GF-D8 (cell line): ENCODE data around the gene PPIL1.
A peak's percentile ranks its signal among the peaks of the same experiment; 100 is the strongest.
"Not testable (repeated sequence)": the region's sequence is repeated elsewhere in the genome, so short reads cannot be mapped to it uniquely, and the experiment has no call there.

Source experiments
- DNase-seq: peaks from one replicate; lab custom pipeline; 2025; lab: John Stamatoyannopoulos, UW

The PPIL1 gene

DNA sequence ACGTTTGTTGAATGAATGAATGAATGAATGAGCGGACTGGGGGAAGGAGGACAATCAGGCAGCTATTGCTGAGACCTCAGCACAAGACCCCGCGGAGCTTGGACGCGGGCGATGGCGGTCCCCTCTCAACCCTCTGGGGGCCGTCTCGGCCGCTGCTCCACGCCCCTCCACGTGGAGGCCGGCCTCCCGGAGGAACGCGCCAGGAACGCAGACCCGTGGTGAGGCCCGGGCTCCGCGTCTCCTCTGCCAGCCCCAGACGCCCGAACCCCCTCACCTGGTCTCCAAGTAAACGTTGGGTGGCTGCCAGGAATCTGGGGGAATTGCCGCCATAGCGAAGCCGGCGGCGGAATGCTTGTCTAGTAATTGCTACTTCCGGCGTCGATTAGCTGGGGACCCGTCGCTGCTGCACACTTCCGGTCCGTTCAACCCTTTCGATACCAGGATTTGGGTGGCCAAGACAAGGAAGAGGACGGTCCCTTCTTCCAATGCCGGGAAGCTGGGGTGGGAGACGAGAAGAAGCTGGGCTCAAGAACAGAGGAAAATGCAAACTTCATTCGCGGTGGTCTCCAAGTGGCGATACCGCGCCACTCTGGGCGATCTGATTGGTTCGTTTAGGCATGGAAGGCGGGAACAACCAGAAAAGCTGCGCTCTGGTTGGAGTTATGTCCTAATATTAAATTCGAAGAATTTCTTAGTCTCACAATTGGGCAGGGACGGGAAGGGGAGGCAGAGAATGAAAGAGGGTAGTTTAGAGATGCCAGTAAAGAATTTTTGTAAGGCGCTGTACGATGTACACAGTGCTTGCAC, at the start of gene PPIL1:
Gene PPIL1 (minus strand): TSS at position 361 of the 807 bp plus-strand sequence. CDS start 31 bp downstream, at position 330.
- DNase-seq = peak; percentile 70

- no peak for DNase-seq
Measured at GRCh38 chr6:36924131-36924530, 49.5 kb upstream of the PPIL1 start.

- no peak for DNase-seq
Measured at GRCh38 chr6:36920546-36920945, 45.9 kb upstream of the PPIL1 start.

DNA sequence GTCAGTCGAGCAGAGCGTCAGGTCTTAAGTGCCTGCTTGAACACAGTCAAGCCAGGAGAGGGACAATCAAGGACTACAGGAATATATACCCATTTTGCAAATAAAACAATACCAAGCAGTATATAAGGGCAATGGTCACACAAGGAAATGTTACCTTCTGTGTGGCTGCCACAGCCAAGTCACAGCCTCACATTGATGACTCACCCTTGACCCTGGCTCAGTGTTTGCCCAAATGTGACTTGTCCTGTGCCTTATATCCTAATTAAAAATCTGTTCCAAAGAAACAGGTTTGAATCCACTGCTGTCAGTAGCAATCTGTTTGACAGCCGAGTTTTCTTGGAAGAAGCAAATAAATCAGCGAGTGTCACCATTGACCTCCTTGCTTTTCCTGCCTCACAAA, 45.4 kb upstream of the PPIL1 start:
- no peak for DNase-seq

- DNase-seq = no peak
Measured at GRCh38 chr6:36917541-36918193, 43.1 kb upstream of the PPIL1 start.

- DNase-seq = no peak
Measured at GRCh38 chr6:36916126-36916525, 41.5 kb upstream of the PPIL1 start.

GRCh38 chr6:36915599-36915998, 41.0 kb upstream of the PPIL1 start:
- DNase-seq = no peak

- DNase-seq = no peak
Measured at GRCh38 chr6:36914227-36914794, 39.7 kb upstream of the PPIL1 start.

DNA sequence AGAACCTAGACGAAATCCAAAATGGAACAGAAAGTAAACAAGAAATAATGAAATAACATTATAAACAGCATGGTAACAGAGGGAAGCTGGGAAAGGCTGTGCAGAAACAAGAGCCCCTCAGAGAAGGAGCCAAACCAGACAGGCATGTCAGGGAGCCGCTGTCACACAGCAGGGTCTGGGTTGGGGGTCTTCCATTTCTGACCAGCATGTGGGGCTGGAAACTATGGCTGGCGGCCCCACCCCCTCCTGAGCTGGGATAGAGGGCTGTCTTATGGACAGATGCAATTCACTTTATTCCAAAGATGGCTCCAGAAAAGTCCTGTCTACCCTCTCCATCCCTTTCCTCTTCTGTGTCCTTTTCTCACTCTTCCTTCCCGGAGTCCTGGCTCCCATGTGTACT, 38.5 kb upstream of the PPIL1 start:
- DNase-seq = no peak

GRCh38 chr6:36912586-36912985, 38.0 kb upstream of the PPIL1 start:
- no peak for DNase-seq

- peak; percentile 71 for DNase-seq
Measured at GRCh38 chr6:36912030-36912454, 37.4 kb upstream of the PPIL1 start.

- no peak for DNase-seq
Measured at GRCh38 chr6:36908747-36909146, 34.1 kb upstream of the PPIL1 start.

DNA sequence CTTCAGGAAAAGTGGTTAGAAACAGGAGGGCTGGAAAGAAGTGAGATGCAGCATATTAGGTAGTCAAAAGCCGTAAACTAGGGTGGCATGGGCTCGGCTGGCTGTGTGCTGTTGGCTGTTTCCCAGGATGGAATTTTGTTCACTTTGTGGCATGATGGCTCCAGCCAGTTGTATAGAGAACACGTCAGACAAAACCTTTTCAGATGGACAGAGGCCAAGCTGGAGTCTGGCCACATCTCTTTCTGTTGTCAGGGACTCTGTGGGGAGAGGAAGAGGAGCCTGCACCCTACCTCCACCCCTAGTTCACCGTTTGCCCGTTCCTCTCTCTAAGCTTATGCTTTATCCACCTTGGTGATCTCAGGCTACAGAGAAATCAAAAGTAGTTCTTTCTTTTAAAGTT, 33.2 kb upstream of the PPIL1 start:
- no peak for DNase-seq

DNA sequence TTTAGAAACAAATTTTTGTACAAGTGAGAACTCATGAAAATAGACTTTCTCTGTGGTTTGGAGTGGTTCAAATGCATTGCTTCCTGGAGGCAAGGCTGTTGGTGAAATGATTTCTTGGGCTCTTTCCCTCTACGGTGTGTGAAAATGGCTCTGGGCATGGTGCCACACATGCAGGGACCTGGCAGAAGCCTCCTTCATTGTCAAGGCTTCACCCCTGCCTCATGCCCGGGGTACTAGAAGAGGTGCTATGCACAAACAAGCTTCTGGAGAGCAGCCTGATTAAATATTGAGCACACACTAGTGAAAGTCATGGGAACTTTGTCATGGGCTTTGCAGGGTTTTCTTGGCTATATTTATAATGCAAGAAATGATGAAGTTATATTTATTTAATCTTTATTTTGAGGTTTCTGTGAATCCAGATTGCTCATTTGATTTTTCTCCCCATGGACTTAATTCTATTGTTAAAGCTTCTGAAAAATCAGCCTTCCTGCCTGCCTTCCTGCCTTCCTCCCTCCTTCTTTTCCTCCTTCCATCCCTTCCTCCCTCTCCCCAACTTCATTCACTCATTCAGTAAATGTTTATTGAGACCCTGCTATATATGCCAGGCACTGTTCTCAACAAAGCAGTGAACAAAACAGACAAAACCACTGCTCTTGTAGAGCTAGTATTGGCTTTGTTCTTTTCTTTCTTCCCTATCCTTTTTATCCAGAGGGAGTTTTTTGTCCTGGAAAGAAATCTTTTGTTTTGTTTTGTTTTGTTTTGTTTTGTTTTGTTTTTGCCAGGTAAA, 32.1 kb upstream of the PPIL1 start:
- no peak for DNase-seq

DNA sequence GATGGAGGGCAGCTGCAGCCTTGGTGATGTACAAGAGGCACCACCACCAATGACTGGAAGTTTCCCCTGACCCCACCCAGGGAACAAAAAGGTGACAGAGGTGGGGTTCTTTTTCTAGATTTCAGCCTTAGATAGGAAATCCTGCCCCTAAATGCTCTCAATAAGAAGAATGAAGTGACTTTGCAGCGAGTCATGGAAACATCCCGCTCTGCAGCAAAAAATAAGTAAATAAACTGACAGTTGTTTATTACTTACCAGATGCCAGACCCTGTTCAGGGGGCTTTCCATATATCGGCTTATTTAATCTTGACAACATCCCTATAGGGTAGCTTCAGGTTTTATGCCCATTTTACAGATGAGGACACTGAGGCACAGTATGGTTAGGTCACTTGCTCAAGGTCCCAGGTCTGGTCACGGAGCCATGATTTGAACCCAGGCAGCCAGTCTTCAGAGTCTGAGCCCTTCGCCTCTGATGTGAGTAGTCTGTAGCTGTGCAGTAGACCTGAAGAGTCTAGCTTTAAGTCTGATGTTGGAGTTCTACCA, 30.3 kb upstream of the PPIL1 start:
- no peak for DNase-seq

GRCh38 chr6:36904114-36904513, 29.5 kb upstream of the PPIL1 start:
- DNase-seq = no peak

DNA sequence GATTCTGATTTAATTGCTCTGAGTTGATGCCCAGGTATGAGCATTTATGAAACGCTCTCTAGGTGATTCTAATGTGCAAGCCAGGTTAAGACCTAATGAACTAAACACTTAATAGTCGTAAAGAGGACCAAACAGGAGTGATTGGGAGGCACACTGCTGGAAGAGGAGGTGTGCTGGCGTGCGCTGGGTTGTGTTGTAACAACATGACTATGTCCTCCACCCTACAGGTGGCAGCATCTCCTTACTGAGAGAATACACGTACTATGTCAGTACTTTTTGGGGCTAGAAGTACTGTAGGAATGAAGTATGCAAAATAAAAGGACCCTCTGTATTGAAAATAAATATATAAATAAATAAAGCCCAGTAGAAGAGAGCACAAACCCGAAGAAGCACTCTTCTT, 23.0 kb upstream of the PPIL1 start:
- no peak for DNase-seq

- no peak for DNase-seq
Measured at GRCh38 chr6:36893976-36894932, 19.7 kb upstream of the PPIL1 start.

GRCh38 chr6:36891153-36891552, 16.6 kb upstream of the PPIL1 start:
- DNase-seq = not testable (repeated sequence)

- DNase-seq = no peak
Measured at GRCh38 chr6:36890112-36890663, 15.6 kb upstream of the PPIL1 start.
